Midbrain (tissue), 1 donor: Measurements from ENCODE around the gene JARID2.

ENCODE experiments used
- DNase-seq: peaks from one replicate; lab custom pipeline; 2025; lab: John Stamatoyannopoulos, UW

Gene JARID2

DNA sequence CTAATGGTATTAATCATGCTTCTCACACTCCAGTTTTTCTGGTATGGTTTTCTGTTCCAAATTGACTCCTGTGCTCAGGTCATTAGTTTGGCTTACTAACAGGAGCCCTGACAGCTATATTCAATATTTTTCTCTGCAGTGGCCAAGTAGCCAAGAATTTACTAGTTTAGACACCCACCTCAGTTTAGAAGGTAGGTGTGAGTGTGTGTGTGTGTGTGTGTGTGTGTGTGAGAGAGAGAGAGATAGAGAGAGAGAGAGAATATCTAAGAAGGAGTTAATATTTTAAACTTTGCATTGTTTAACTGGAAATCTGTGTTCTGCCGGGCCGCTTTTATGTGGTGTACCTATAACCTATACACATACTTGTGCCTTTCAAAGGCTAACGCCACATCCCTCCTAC lies 18.5 kb downstream of the JARID2 start:
- DNase-seq: no peak

DNA sequence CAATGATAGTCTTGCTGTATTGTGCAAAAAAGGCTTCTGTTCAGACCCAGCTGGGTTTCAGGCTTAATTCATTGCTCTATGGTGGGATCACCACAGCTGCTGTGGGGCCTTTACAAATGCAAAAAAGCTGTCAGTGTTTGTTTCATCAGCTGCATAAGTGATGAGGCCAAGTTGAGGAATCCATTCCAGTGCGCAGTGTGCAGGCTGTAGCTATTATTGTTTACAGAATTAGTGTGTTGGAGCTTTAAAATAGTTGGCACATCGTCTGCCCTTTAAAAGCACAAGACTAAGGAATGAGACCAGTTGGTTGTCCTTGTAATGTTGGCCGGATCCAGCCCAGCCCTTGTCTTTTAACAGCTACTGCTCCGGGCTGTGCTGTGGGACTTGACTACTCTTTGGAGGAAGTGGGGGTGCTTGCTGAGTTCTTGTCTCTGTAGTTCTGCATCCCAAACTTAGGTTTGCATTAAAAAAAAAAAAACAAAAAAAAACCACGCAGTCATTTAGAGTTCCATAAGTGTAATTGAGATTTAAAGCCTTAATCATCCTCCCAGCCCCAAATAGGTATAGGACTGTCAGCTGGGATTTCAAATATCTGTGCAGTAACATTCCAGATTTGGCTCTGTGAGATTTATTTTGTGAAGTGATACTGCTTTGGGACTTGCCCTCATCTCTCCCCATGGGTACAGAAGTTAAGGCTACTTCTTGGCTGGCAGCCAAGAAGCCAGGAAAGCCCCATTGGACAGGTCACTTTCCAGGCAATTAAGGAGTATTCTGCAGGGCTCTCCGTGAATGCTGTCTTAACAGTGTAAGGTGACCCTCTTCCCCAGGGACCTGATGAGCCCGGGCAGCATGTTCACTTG lies 19.3 kb downstream of the JARID2 start:
- DNase-seq: peak; percentile 77

GRCh38 chr6:15265787-15266186 lies 19.9 kb downstream of the JARID2 start:
- no peak for DNase-seq

- DNase-seq: peak; percentile 32
Measured at GRCh38 chr6:15266423-15266996, 20.6 kb downstream of the JARID2 start.

DNA sequence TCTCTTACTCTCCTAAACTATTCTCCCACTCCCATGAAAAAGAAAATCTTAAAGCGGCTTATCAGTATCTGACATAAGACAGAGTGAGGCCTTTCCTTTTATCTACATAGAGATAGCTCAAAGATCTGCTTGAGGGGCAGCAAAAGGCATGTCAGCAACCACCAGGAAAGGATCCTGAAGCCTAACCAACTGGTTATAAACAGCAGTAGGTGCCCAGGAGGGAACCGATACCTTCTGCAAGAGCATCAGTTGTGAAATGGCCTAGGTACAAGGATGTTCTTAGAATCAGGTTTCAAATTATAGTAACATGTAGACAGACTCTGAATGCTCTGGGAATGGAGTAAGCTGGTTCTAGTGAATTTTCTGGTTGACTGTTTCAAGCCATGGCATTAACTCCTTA lies 21.4 kb downstream of the JARID2 start:
- DNase-seq: no peak

DNA sequence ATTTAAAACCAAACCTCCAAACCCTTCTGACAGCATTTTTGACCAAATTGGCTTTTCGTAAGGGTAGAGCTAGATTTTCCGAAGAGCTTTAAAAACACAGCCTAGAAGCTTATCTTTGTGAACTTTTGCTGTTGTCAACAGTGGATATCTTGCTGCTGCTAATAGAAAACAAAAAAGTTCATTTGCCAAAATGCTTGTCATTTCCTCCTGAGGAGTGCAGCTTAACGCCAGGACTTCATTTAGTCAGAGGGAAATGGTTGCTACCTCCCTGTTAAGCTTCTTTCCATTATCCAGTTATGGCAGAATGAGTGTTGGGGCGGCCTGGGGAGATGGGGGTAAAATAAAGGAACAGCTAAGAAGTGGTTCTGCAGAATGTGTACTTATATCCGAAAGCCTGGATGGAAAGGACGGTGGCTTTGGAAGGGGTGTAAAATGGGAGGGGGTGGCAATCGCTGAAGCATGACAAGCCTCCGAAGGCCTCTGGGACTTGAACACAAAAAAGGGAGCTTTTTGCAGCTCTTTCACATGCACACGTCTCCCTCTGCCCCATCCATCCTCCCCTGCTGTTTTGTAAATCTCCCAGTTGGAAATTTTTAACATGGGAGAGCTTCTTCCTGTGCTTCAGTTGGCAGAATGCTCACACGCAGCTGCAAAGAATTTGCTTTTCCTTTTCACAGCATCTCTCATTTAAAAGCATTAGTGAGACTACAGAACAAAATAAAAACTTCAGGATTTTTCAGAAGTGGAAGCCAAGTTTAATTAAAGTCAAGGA lies 22.5 kb downstream of the JARID2 start:
- DNase-seq: peak; percentile 30

- DNase-seq: no peak
Measured at GRCh38 chr6:15269011-15269410, 23.1 kb downstream of the JARID2 start.

- no peak for DNase-seq
Measured at GRCh38 chr6:15269619-15270018, 23.8 kb downstream of the JARID2 start.

DNA sequence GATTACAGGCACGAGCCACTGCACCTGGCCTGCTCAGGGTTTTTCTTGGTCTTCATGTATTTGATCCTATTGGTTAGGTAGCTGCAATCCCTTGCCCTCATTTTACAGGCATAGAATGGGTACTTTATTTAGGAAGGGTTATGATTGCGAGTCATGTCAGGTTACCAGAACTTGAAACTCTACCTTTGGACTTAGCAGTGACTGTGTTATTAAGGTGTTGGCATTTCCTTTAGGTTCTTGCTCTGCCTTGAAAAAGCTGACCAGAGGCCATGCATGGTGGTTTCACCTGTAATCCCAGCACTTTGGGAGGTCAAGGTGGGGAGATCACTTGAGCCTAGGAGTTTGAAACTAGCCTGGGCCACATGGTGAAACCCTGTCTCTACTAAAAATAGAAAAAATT lies 24.5 kb downstream of the JARID2 start:
- no peak for DNase-seq

DNA sequence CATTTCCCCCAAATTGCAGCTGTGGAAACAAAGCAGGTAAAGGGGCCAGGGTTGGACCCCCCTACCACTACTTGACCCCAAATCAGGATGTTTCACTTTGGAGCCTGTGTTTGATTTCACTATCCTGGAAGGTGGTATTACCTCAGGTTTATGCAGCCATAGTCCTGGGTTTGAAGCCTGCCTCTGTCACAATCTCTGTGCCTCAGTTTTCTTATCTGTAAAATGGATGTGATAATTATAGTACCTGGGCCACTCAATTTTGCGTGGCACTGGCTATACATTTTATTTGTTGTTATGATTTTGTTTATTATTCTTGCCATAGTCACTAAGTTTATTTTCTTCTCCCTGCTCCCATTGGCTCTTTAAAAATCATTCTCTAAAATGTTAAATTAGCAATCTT lies 26.7 kb downstream of the JARID2 start:
- DNase-seq: no peak

DNA sequence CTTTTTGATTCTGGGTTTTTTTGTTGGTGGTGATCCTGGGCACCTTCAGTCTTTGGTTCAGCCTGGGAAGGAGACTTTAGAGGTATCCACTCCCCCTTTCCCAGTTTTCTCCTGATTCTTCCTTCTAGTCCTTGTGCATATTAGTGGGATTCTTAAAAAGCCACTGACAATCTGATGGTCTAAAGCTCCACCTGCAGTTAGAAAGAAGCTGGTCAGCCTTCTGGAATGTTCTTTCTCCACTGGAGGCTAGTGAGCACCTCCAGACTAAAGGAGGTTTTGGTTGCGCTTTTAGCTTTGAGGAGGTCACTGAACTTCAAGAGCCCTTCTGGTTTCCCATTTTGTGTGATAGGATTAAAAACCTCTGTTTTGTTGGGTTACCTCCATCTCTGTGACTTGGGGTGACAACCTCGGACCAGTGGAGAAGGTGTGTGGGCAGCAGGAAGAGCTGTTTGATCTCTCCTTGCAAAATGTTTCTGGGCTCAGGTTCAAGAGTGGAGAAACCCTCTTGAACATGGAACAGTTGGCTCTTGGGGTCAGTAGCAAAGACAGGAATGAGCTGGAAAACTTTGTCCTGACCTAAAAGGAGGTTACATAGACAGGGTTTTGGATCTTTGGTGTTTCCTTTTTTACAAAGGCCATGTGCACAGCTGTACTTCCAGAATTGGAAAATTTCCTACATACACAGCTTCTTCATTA lies 29.0 kb downstream of the JARID2 start:
- DNase-seq: no peak

- DNase-seq: no peak
Measured at GRCh38 chr6:15276036-15276985, 30.4 kb downstream of the JARID2 start.

- DNase-seq: no peak
Measured at GRCh38 chr6:15279047-15279661, 33.3 kb downstream of the JARID2 start.

DNA sequence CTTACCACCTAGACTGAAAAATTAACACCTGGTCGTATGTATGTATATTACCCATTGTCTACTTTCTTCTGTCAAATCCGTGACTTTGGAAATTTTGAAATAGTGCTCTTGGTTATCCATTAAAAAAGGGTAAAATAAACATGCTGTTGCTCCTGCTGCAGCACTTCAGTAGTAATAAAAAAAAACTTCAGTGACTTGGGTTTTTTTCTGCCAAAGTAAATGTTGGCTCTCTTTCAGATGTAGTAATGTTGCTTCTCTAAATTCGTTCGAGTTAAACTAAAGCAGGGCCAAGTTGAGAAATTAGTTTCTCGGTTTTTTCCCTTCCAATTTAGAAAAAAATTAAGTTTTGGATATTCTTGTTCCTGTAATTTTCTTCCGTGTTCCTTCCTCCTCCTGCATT lies 34.2 kb downstream of the JARID2 start:
- peak; percentile 28 for DNase-seq

DNA sequence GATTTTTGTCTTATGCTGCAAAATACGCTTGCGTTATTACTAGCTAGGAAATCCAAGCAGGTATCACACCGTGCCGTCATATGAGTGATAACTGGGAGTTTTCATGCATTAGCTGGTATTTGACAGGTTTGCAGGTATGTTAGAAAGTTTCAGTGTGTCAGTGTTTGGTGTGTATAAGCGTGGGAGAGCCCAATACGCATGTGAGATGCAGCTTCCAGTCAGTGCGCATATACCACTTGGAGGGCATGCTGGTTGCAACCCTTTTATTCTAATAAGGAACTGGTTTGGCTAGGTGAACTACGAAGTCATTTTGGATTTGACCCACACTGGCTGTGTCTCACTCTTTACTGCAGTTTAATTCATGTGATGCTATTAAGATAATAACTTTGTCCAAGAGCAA lies 35.1 kb downstream of the JARID2 start:
- DNase-seq: no peak

GRCh38 chr6:15282334-15282733 lies 36.5 kb downstream of the JARID2 start:
- no peak for DNase-seq

GRCh38 chr6:15283986-15284361 lies 38.1 kb downstream of the JARID2 start:
- DNase-seq: no peak

DNA sequence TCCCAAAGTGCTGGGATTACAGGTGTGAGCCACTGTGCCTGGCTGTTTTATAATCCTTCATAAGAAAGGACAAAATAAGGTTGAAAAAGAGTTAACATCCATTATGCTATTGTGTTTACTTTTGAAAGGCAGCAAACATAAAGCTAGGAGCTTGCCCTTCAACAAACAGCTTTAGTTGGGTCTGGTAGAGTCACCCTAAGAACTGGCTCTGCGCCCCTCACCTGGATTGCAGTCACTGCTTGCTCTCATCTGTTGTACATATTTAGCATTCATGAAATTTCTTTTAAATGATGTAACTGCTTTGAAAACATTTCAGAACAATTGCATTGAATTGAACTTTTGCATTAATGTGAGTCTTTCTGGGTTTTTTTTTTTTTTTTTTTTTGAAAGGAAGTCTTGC lies 38.9 kb downstream of the JARID2 start:
- no peak for DNase-seq

GRCh38 chr6:15285682-15286294 lies 39.9 kb downstream of the JARID2 start:
- DNase-seq: no peak

DNA sequence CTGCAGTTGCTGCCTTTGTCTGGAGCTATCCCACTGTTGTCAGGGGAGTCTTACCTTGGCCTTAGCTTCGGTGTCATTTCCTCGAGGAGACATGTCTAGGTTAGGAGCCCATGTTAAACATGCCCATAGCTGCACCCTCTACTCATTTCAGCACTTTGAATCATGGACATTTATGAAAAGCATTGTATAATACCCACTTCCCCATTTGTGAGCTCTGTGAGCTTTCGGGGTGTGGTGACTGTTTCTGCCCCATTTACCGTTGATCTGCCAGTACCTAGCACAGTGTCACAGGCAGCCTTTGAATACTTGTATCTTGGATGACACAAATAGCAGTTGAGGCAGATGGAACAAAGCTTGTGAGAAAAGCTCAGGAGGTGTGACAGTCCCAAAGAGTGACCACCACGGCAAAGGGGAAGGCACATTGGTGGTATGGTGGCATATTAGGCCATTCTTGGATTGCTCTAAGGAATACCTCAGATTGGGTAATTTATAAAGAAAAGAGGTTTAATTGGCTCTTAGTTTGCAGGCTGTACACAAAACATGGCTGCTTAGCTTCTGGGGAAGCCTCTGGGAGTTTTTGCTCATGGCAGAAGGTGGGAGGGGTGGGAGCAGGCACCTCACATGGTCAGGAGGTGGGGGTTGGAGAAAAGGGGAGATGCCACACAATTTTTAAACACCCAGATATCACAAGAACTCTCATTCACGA lies 42.0 kb downstream of the JARID2 start:
- no peak for DNase-seq
